SK-N-SH treated with all-trans-retinoic acid at 6 μM for 48 hours (cell line): ENCODE results near the gene PAPPA.

ENCODE experiments used
- ATAC-seq: fragments of 200-7000 bp; cut with Tn5 transposase; 3 replicates; pipeline ENCODE4 v1.9.1; 2020; ENCODE audit warnings: mild to moderate bottlenecking, moderate library complexity
- ARNTL ChIP-seq: fragments of 450-650 bp; formaldehyde crosslinking; IDR thresholded peaks from 2 replicates; pipeline ENCODE4 v1.5.0; 2020; ENCODE audit warnings: low read depth, mild to moderate bottlenecking, moderate library complexity, borderline replicate concordance
- BACH2 ChIP-seq: fragments of 250-450 bp; sonication (Bioruptor Pico); IDR thresholded peaks from 2 replicates; pipeline ENCODE4 v1.9.0; 2021; ENCODE audit warnings: mild to moderate bottlenecking, borderline replicate concordance
- CREB5 ChIP-seq: fragments of 250-450 bp; sonication (Bioruptor Pico); IDR thresholded peaks from 2 replicates; pipeline ENCODE4 v1.5.1; 2020; ENCODE audit warnings: low read depth, mild to moderate bottlenecking, moderate library complexity
- CSDC2 ChIP-seq: fragments of 250-450 bp; sonication (Bioruptor Pico); IDR thresholded peaks from 2 replicates; pipeline ENCODE4 v1.5.0; 2020; ENCODE audit warnings: mild to moderate bottlenecking, moderate library complexity
- CSRNP3 ChIP-seq: fragments of 250-450 bp; sonication (Bioruptor Pico); IDR thresholded peaks from 2 replicates; pipeline ENCODE4 v1.5.1; 2021; ENCODE audit warnings: mild to moderate bottlenecking, moderate library complexity
- ISL1 ChIP-seq: fragments of 250-450 bp; sonication (Bioruptor Pico); IDR thresholded peaks from 2 replicates; pipeline ENCODE4 v2.1.2; 2022; ENCODE audit warnings: mild to moderate bottlenecking, moderate library complexity
- PPARA ChIP-seq: fragments of 250-450 bp; sonication (Bioruptor Pico); IDR thresholded peaks from 2 replicates; pipeline ENCODE4 v1.5.0; 2020; ENCODE audit warnings: mild to moderate bottlenecking, borderline replicate concordance
- SNAI2 ChIP-seq: fragments of 250-450 bp; sonication (Bioruptor Pico); IDR thresholded peaks from 2 replicates; pipeline ENCODE4 v1.5.0; 2020; ENCODE audit warnings: mild to moderate bottlenecking, moderate library complexity
- TCF4 ChIP-seq: fragments of 250-450 bp; sonication (Bioruptor Pico); IDR thresholded peaks from 2 replicates; pipeline ENCODE4 v1.8.0; 2021; ENCODE audit warnings: mild to moderate bottlenecking, moderate library complexity, borderline replicate concordance
- ZC3H10 ChIP-seq: fragments of 250-450 bp; sonication (Bioruptor Pico); IDR thresholded peaks from 2 replicates; pipeline ENCODE4 v1.5.1; 2021; ENCODE audit warnings: mild to moderate bottlenecking, moderate library complexity
- ZFP3 ChIP-seq: fragments of 250-450 bp; sonication (Bioruptor Pico); IDR thresholded peaks from 2 replicates; pipeline ENCODE4 v1.5.0; 2020; ENCODE audit warnings: mild to moderate bottlenecking, moderate library complexity
- ZFP30 ChIP-seq: fragments of 450-650 bp; formaldehyde crosslinking; IDR thresholded peaks from 2 replicates; pipeline ENCODE4 v1.5.0; 2022; ENCODE audit warnings: mild to moderate bottlenecking, moderate library complexity
- ZNF565 ChIP-seq: fragments of 450-650 bp; formaldehyde crosslinking; conservative IDR thresholded peaks from 2 replicates; pipeline ENCODE4 v1.5.0; 2020; ENCODE audit warnings: low read depth, mild to moderate bottlenecking, moderate library complexity
- ZNF70 ChIP-seq: fragments of 450-650 bp; formaldehyde crosslinking; IDR thresholded peaks from 2 replicates; pipeline ENCODE4 v1.5.0; 2020; ENCODE audit warnings: mild to moderate bottlenecking, moderate library complexity
- TF ChIP-seq, protein P1 (sequence below): fragments of 250-450 bp; sonication (Bioruptor Pico); IDR thresholded peaks from 2 replicates; pipeline ENCODE4 v1.5.0; 2020; ENCODE audit warnings: mild to moderate bottlenecking, moderate library complexity
- TF ChIP-seq, protein P2 (sequence below): fragments of 250-450 bp; sonication (Bioruptor Pico); IDR thresholded peaks from 2 replicates; pipeline ENCODE4 v1.8.0; 2020; ENCODE audit warnings: mild to moderate bottlenecking, moderate library complexity, borderline replicate concordance
- TF ChIP-seq, protein P3 (sequence below): fragments of 250-450 bp; sonication (Bioruptor Pico); IDR thresholded peaks from 2 replicates; pipeline ENCODE4 v1.8.0; 2021; ENCODE audit warnings: low read depth, mild to moderate bottlenecking, moderate library complexity, borderline replicate concordance

Gene PAPPA

GRCh38 chr9:116234081-116234480 lies 80.5 kb downstream of the PAPPA start:
- peak; percentile 92 for ATAC-seq
- TF ChIP-seq ISL1 (CRISPR knock-in tag) (peak; percentile 79), CREB5 (CRISPR knock-in tag) (peak; percentile 68), TCF4 (CRISPR knock-in tag) (no peak), SNAI2 (no peak; the same call in 1 of the 2 replicates), ZNF70 (CRISPR knock-in tag) (no peak)
- TF ChIP-seq, protein P1, sequence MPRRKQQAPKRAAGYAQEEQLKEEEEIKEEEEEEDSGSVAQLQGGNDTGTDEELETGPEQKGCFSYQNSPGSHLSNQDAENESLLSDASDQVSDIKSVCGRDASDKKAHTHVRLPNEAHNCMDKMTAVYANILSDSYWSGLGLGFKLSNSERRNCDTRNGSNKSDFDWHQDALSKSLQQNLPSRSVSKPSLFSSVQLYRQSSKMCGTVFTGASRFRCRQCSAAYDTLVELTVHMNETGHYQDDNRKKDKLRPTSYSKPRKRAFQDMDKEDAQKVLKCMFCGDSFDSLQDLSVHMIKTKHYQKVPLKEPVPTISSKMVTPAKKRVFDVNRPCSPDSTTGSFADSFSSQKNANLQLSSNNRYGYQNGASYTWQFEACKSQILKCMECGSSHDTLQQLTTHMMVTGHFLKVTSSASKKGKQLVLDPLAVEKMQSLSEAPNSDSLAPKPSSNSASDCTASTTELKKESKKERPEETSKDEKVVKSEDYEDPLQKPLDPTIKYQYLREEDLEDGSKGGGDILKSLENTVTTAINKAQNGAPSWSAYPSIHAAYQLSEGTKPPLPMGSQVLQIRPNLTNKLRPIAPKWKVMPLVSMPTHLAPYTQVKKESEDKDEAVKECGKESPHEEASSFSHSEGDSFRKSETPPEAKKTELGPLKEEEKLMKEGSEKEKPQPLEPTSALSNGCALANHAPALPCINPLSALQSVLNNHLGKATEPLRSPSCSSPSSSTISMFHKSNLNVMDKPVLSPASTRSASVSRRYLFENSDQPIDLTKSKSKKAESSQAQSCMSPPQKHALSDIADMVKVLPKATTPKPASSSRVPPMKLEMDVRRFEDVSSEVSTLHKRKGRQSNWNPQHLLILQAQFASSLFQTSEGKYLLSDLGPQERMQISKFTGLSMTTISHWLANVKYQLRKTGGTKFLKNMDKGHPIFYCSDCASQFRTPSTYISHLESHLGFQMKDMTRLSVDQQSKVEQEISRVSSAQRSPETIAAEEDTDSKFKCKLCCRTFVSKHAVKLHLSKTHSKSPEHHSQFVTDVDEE (CRISPR knock-in tag), result no peak
- TF ChIP-seq, protein P2, sequence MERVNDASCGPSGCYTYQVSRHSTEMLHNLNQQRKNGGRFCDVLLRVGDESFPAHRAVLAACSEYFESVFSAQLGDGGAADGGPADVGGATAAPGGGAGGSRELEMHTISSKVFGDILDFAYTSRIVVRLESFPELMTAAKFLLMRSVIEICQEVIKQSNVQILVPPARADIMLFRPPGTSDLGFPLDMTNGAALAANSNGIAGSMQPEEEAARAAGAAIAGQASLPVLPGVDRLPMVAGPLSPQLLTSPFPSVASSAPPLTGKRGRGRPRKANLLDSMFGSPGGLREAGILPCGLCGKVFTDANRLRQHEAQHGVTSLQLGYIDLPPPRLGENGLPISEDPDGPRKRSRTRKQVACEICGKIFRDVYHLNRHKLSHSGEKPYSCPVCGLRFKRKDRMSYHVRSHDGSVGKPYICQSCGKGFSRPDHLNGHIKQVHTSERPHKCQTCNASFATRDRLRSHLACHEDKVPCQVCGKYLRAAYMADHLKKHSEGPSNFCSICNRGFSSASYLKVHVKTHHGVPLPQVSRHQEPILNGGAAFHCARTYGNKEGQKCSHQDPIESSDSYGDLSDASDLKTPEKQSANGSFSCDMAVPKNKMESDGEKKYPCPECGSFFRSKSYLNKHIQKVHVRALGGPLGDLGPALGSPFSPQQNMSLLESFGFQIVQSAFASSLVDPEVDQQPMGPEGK (CRISPR knock-in tag), result no peak

- no peak for TF ChIP-seq ZNF70 (CRISPR knock-in tag)
- TF ChIP-seq ARNTL (CRISPR knock-in tag), result no peak
- no peak for TF ChIP-seq CSRNP3
- TF ChIP-seq, protein P1 (CRISPR knock-in tag), result no peak
- no peak for TF ChIP-seq ZFP3 (CRISPR knock-in tag)
- no peak for TF ChIP-seq SNAI2
- TF ChIP-seq, protein P3, sequence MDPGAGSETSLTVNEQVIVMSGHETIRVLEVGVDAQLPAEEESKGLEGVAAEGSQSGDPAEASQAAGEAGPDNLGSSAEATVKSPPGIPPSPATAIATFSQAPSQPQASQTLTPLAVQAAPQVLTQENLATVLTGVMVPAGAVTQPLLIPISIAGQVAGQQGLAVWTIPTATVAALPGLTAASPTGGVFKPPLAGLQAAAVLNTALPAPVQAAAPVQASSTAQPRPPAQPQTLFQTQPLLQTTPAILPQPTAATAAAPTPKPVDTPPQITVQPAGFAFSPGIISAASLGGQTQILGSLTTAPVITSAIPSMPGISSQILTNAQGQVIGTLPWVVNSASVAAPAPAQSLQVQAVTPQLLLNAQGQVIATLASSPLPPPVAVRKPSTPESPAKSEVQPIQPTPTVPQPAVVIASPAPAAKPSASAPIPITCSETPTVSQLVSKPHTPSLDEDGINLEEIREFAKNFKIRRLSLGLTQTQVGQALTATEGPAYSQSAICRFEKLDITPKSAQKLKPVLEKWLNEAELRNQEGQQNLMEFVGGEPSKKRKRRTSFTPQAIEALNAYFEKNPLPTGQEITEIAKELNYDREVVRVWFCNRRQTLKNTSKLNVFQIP (CRISPR knock-in tag), result no peak
- TF ChIP-seq PPARA (CRISPR knock-in tag), result no peak
- no peak for ATAC-seq
Measured at GRCh38 chr9:116236979-116237378, 83.4 kb downstream of the PAPPA start.

DNA sequence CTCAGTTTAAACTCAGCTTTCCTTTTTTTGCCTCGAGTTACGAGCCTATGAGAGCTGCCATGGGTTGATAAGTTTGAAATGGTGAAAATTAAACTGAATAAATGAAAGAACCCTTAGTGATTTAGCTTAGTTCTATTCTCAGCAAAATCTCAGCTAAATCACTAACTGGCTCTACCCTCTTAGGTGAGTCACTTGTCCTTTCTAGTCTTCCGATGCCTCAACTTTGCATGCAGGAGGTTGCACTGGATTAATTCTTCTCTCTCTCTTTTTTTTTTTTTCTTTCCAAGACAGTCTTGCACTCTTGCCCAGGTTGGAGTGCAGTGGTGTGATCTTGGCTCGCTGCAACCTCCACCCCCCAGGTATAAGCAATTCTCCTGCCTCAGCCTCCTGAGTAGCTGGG lies 83.9 kb downstream of the PAPPA start:
- ATAC-seq, result no peak
- no peak for TF ChIP-seq CSRNP3
- TF ChIP-seq, protein P3 (CRISPR knock-in tag), result no peak
- no peak for TF ChIP-seq ISL1 (CRISPR knock-in tag)
- TF ChIP-seq ZNF70 (CRISPR knock-in tag), result no peak
- no peak for TF ChIP-seq ZFP30 (CRISPR knock-in tag)
- TF ChIP-seq CSDC2 (CRISPR knock-in tag), result no peak
- no peak for TF ChIP-seq ARNTL (CRISPR knock-in tag)
- TF ChIP-seq, protein P2 (CRISPR knock-in tag), result no peak
- TF ChIP-seq ZNF565 (CRISPR knock-in tag), result no peak
- TF ChIP-seq BACH2, result no peak
- no peak for TF ChIP-seq ZC3H10
- TF ChIP-seq TCF4 (CRISPR knock-in tag), result no peak
